ENCODE results near the gene NDEL1.

The NDEL1 gene

GRCh38 chr17:8413938-8414337, 21.7 kb upstream of the NDEL1 start:
- no peak overlapping the region for H3K4me3 ChIP-seq (ENCODE audit: low read depth, low read length)

GRCh38 chr17:8417806-8418205, 17.9 kb upstream of the NDEL1 start:
- no peak overlapping the region for H3K4me3 ChIP-seq (ENCODE audit: low read depth, low read length)

- H3K4me3 ChIP-seq (ENCODE audit: low read depth, low read length) = no peak overlapping the region
Observed at GRCh38 chr17:8418471-8418870, 17.2 kb upstream of the NDEL1 start.

GRCh38 chr17:8419305-8419704, 16.4 kb upstream of the NDEL1 start:
- H3K4me3 ChIP-seq (ENCODE audit: low read depth, low read length) = no peak overlapping the region

GRCh38 chr17:8420041-8420934, 15.4 kb upstream of the NDEL1 start:
- H3K4me3 ChIP-seq (ENCODE audit: low read depth, low read length) = no peak overlapping the region

- H3K4me3 ChIP-seq (ENCODE audit: low read depth, low read length) = no peak overlapping the region
Observed at GRCh38 chr17:8421571-8421970, 14.1 kb upstream of the NDEL1 start.

- no peak overlapping the region for H3K4me3 ChIP-seq (ENCODE audit: low read depth, low read length)
Observed at GRCh38 chr17:8426094-8426720, 9.5 kb upstream of the NDEL1 start.

- H3K4me3 ChIP-seq (ENCODE audit: low read depth, low read length) = no peak overlapping the region
Observed at GRCh38 chr17:8426802-8427201, 8.9 kb upstream of the NDEL1 start.

GRCh38 chr17:8430966-8431365, 4.7 kb upstream of the NDEL1 start:
- H3K4me3 ChIP-seq (ENCODE audit: low read depth, low read length) = no peak overlapping the region

GRCh38 chr17:8436169-8436843, 622 bp downstream of the NDEL1 start:
- H3K4me3 ChIP-seq (ENCODE audit: low read depth, low read length) = peak overlapping the region; percentile 89

- peak overlapping the region; percentile 89 for H3K4me3 ChIP-seq (ENCODE audit: low read depth, low read length)
Observed at GRCh38 chr17:8436844-8437171, 1.1 kb downstream of the NDEL1 start.

- no peak overlapping the region for H3K4me3 ChIP-seq (ENCODE audit: low read depth, low read length)
Observed at GRCh38 chr17:8438441-8438840, 2.8 kb downstream of the NDEL1 start.

- no peak overlapping the region for H3K4me3 ChIP-seq (ENCODE audit: low read depth, low read length)
Observed at GRCh38 chr17:8439681-8440080, 4.0 kb downstream of the NDEL1 start.

GRCh38 chr17:8441690-8442089, 6.0 kb downstream of the NDEL1 start:
- no peak overlapping the region for H3K4me3 ChIP-seq (ENCODE audit: low read depth, low read length)

GRCh38 chr17:8442310-8442709, 6.6 kb downstream of the NDEL1 start:
- H3K4me3 ChIP-seq (ENCODE audit: low read depth, low read length) = no peak overlapping the region

- no peak overlapping the region for H3K4me3 ChIP-seq (ENCODE audit: low read depth, low read length)
Observed at GRCh38 chr17:8443756-8444155, 8.1 kb downstream of the NDEL1 start.

- H3K4me3 ChIP-seq (ENCODE audit: low read depth, low read length) = no peak overlapping the region
Observed at GRCh38 chr17:8444494-8444893, 8.8 kb downstream of the NDEL1 start.

GRCh38 chr17:8445536-8445935, 9.9 kb downstream of the NDEL1 start:
- H3K4me3 ChIP-seq (ENCODE audit: low read depth, low read length) = no peak overlapping the region

- H3K4me3 ChIP-seq (ENCODE audit: low read depth, low read length) = no peak overlapping the region
Observed at GRCh38 chr17:8447799-8448198, 12.1 kb downstream of the NDEL1 start.

- H3K4me3 ChIP-seq (ENCODE audit: low read depth, low read length) = no peak overlapping the region
Observed at GRCh38 chr17:8448310-8448709, 12.6 kb downstream of the NDEL1 start.

GRCh38 chr17:8451933-8452614, 16.4 kb downstream of the NDEL1 start:
- H3K4me3 ChIP-seq (ENCODE audit: low read depth, low read length) = no peak overlapping the region

Data from iPS-11a (cell line).